NCI-H510A treated with DMSO at 0.1 percent for 48 hours (cell line): ENCODE data around the gene HSD17B14.
"Not testable (repeated sequence)": the region's sequence is repeated elsewhere in the genome, so short reads cannot be mapped to it uniquely, and the experiment has no call there.

ENCODE experiments used
- DNase-seq: peaks from one replicate; lab custom pipeline; 2025; lab: John Stamatoyannopoulos, UW

The HSD17B14 gene

GRCh38 chr19:48797103-48797502 is 39.2 kb downstream of the HSD17B14 start:
- no peak for DNase-seq

- no peak for DNase-seq
Observed at GRCh38 chr19:48796298-48797083, 39.8 kb downstream of the HSD17B14 start.

- DNase-seq = no peak
Observed at GRCh38 chr19:48795685-48796070, 40.6 kb downstream of the HSD17B14 start.

- DNase-seq = peak; percentile 96
Observed at GRCh38 chr19:48795055-48795684, 41.1 kb downstream of the HSD17B14 start.

- DNase-seq = no peak
Observed at GRCh38 chr19:48794291-48794690, 42.0 kb downstream of the HSD17B14 start.

- DNase-seq = no peak
Observed at GRCh38 chr19:48793271-48793670, 43.0 kb downstream of the HSD17B14 start.

GRCh38 chr19:48787331-48787730 is 49.0 kb downstream of the HSD17B14 start:
- DNase-seq = not testable (repeated sequence)

- not testable (repeated sequence) for DNase-seq
Observed at GRCh38 chr19:48786422-48786821, 49.9 kb downstream of the HSD17B14 start.

- DNase-seq = no peak
Observed at GRCh38 chr19:48784527-48784926, 51.8 kb downstream of the HSD17B14 start.

- DNase-seq = no peak
Observed at GRCh38 chr19:48780631-48781391, 55.5 kb downstream of the HSD17B14 start.

- no peak for DNase-seq
Observed at GRCh38 chr19:48779636-48780035, 56.7 kb downstream of the HSD17B14 start.

- no peak for DNase-seq
Observed at GRCh38 chr19:48777720-48778119, 58.6 kb downstream of the HSD17B14 start.

GRCh38 chr19:48777139-48777538 is 59.2 kb downstream of the HSD17B14 start:
- no peak for DNase-seq

- DNase-seq = no peak
Observed at GRCh38 chr19:48772503-48772953, 63.8 kb downstream of the HSD17B14 start.

GRCh38 chr19:48770734-48771472 is 65.4 kb downstream of the HSD17B14 start:
- DNase-seq = no peak

- DNase-seq = no peak
Observed at GRCh38 chr19:48770266-48770665, 66.0 kb downstream of the HSD17B14 start.

- no peak for DNase-seq
Observed at GRCh38 chr19:48768994-48769713, 67.1 kb downstream of the HSD17B14 start.

GRCh38 chr19:48768171-48768753 is 68.0 kb downstream of the HSD17B14 start:
- not testable (repeated sequence) for DNase-seq

- not testable (repeated sequence) for DNase-seq
Observed at GRCh38 chr19:48765816-48766215, 70.5 kb downstream of the HSD17B14 start.
